GM19467 (cell line): ENCODE data around the gene SEMA5B.

Experiments used
- ATAC-seq: cut with Tn5 transposase; IDR thresholded peaks from one replicate; pipeline ENCODE4 v1.9.1; 2021; ENCODE audit warnings: mild to moderate bottlenecking, moderate library complexity; ENCODE audit not compliant: unreplicated experiment

SEMA5B gene

DNA sequence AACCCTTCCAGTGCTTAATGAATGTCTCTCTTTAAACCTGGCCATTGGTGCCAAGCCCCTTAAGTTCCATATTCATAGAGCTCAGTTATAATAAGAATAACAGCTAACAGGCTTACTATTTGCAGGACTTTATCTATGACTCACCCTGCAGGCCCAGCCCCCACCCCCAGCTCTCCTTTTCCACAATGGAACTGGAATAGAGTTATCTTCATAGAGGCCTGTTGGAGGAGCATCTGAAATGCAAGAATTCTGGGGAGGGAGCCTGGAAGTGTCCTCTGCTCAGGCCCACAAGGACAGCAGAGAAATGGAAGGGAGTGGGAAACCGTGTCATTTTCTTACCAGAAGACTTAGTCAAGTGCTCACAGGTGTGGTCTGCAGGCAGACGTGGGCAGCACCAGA, 52.8 kb downstream of the SEMA5B start:
- no peak for ATAC-seq

DNA sequence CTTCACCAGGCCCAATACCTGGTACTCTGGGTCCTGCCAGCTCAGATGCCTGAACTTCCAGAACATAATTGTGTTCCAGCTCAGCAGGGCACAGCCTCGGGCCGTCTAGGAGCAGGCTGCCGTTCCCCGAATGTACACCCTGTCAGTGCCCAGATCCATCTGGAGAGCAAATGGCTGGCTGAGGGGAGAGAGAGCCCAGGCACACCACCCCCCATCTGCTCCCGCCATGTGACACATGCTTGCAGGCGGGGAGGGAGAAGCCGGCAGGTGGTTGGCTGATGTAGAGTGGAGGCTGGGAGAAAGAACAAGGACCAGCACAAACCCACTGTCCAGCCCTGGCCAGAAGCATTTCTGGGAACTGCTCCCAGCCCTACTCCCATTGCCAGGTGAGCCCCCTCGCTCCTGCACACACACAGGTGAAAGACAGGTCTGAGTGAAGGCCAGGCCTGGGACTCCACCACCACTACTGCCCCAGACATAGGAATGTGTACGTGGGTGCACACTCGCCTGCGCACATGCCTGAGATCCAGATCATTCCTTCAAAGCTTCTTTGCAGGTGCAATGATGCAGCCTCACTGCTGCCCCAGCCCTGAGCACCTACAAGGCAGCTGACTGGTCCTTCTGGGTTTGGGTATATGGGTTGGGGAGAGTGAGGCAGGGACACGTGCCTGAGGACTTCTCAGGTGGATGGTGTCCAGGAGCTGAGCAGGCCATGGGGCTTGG, 53.5 kb downstream of the SEMA5B start:
- no peak for ATAC-seq

DNA sequence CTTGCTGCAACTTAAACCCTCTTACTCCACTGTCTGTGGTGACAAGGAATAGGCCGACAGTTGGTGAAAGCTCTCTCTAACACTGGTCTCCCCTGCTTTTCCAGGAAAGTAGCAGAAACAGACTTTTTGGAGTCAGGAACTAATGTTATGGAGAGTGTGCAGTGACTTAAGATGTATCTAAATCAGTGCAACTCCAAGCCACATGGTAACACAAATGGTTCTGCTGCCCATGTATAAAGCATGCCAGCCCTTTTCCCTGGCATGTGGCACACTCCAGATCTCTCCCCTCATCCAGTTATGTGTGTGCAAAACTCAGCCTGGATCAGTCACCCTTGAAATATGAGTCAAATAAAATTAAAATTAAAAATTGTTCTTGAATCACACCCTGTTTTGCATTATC, 55.4 kb downstream of the SEMA5B start:
- no peak for ATAC-seq

DNA sequence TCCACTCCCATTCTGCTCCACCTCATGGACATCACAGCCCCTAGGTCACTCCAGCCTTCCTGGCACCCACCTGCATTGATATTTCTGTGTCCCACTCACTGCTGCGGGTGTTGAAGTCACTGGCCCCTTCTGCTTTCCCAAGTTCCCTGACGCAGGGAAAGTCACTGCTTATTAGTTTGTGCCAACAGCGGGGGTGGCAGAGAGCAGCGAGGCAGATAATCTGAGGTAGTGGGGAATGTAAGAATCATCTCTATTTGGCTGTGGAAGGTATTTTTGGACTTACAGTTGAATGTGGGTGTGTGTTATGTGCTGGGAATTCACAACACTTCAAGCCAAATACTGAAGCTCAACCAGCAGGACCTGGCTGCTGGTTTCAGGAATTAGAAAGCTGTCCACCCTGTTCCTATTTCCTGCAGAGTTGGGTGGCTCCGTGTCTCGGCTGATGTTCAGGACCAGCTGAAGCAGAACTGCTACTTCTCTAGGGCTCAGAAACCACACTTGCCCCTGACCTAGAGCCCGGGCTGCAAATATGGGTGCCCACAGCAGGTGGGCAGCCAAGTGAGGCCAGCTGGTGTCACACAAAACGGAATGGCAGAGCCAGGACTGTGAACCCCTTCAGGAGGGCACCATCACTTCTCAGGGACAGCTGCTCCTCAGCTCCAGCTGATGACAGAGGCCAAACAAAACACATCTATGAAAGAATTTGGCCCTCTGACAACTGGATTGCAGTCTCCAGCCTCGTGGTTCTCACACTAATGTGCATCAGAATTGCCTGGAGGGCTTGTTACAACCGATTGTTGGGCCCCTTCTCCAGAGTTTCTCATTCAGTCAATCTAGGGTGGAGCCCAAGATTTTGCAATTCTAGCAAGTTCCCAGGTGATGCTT, 57.7 kb downstream of the SEMA5B start:
- ATAC-seq, result no peak

DNA sequence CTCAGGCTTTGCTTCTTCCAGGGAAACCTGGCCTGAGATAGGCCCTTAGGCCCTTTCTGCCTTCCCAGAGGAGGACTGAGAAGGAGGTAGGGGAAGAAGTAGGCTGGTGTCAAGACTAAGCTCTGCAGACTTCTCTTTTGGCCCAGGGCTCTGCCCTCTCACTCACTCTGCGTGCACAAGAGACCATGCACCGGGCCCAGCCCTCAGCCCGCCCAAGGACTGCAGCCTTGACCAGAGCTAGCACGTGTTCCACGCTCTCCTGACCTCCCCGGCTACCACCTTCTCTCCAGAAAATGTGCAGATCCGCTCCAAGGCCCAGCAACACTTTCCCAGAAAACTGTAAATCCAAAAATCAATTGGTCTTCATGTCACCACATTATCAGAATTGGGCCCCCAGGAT, 59.8 kb downstream of the SEMA5B start:
- ATAC-seq, result no peak

DNA sequence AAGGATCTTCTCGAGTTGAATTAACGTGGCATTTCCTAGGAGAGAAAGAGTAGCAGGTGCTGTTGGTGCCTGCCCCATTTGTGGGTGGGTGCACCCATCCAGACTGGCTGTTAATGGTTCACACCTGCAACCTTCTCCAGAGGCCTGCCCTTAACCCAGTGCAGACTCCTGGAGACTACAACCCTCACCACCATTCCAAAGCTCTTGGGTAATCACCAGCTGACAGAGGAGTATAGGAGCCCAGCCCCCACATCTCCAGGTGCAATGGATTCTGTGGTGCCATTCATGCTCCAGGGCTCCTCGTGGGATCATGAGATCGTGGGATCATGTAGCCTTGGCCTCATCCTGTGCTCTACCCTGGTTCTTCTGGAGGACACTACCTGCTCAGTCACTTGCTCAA, 60.2 kb downstream of the SEMA5B start:
- no peak for ATAC-seq

DNA sequence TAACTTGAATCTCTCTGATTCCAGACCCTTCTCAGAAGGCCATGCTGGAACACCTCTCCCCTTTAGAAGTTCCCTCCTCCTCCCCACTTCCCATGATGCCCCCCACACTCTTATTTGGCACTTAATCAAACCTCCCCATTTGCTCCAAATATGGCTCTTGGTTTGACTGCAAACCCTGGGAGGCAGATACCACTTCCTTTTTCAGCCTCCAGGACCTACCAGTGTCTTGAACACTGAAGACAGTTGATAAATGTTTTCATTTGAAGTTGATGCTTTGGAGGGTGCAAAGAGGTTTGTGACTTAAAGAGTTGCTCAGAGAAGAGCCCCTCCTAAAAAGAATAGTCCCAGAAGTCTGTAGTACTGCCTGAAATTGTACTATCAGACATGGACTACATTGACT, 61.5 kb downstream of the SEMA5B start:
- no peak for ATAC-seq

DNA sequence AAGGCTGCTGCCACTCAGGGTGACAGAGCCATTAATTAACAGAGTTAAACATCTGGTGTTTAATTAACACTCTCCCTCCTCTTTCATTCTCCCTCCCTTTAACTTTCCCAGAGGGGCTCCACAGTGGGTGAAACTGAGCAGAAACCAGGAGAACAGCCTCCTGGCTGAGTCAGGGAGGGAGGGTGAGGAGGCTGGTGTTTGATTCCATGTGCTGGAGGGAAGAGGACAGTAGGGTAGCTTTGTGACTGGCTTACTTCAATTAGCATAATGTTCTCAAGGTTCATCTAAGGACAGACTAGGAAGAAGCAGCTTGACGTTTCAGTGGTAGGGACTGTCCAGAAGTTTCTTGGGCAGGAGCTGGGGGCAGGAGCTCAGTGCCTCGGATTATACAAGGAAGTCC, 62.8 kb downstream of the SEMA5B start:
- no peak for ATAC-seq

DNA sequence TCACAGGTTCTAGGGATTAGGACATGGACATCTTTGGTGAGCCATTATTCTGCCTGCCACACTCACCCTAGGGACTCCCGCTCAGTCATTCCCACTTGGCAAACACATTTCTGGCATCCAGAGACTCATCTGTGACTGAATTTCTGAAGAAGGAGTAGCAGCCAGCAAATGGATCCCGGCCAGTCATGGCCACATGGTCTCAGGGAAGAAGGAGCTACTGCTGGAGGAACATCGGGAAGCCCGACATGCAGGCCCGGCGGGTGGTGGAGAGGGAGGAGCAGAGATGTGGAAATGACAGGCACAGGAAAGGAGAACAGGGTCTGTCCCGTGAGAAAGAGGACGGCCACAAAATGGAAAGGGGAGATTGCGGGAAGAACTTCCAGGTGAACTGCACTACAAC, 65.4 kb downstream of the SEMA5B start:
- ATAC-seq, result no peak

DNA sequence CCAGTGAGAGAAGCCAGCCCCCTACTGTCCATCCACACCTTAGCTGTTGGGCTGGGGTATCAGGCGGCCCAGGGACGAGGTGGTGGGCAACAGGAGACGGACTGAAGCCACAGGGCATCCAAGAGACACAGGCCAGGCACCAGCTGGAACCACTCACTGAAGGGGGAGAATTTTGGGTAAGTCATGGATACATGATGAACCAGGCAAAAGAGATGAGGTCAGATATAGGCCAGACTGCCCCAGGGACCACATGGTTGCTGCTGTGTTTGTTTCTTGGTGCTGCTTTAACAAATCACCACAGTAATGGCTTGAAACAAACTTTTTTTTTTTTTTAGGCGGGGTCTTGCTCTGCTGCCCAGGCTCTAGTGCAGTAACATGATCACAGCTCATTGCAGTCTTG, 66.4 kb downstream of the SEMA5B start:
- ATAC-seq, result no peak

DNA sequence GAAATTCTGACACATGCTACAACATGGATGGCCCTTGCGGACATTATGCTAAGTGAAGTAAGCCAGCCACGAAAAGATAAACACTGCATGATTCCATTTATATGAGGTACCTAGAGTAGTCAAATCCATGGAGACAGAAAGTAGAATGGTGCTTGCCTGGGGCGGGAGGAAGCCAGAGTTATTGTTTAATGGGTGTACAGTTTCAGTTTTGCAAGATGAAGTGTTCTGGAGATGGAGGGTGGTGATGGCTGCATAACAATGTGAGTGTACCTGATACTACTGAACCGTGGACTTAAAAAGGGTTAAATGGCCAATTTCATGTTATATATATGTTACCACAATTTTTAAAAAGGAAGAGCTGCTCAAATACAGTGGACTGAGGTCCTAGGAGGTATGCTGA, 66.9 kb downstream of the SEMA5B start:
- no peak for ATAC-seq

DNA sequence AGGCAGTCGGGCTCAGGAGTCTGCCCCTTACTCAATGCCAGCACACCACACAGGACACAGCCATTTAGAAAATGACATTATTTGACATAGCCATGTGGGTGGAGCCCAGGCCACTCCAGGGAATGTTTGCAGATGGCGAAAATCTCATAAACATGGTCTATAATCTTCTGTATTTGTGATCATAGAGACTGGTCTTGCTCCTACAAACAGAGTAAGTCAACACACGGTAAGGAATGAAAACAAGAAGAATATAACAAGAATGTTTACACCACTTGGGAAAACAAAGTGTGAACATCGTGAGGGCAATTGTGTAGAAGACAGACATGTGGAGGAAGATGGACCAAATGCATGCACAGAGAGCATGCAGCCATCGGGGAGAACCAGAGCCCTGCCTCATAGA, 68.2 kb downstream of the SEMA5B start:
- ATAC-seq, result no peak

DNA sequence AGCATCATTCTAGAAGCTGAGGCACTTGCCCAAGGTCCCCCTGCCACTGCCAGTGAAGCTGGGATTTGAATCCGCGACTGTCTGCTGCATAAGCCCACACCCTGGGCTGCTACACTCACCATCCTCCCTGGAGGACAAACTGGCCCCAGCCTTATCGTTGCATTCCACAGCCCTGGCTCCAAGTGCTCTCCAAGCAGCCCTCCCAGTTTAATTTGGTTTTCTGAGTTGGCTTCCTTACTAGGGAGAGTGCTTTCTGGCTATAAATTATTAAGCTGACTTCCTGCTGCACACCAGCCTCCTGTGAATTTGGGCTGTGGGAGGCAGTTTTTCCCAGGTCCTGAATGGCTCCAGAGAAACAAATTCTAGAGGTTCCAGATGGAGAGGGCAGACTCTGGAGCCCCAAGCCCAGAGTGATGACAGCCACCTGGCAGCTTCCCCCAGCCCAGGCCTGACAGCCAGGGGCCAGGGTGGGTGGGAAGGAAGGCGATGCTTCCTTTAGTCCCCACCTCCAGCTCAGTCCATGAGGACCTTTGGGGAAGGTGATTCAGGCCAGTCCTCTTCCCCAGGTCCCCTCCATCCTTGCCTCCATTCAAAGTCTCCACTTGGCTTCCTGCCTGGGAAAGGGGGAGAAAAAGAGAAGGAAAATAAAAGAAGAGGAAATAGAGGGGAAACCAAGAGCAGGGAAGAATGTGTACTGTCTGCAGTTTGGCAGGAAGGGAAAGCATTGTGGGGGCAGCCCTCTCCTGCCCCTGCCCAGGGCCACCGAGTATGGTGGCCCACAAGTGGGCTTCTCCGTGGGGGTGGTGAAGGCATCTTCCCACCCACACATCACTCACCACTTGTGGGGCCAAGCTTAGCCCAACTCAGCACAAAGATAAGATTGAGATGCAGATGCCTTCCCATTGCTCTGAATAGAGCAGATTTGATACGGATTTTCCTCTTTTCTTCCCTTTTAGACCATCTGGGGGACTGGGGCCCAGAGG, 69.6 kb downstream of the SEMA5B start:
- no peak for ATAC-seq

DNA sequence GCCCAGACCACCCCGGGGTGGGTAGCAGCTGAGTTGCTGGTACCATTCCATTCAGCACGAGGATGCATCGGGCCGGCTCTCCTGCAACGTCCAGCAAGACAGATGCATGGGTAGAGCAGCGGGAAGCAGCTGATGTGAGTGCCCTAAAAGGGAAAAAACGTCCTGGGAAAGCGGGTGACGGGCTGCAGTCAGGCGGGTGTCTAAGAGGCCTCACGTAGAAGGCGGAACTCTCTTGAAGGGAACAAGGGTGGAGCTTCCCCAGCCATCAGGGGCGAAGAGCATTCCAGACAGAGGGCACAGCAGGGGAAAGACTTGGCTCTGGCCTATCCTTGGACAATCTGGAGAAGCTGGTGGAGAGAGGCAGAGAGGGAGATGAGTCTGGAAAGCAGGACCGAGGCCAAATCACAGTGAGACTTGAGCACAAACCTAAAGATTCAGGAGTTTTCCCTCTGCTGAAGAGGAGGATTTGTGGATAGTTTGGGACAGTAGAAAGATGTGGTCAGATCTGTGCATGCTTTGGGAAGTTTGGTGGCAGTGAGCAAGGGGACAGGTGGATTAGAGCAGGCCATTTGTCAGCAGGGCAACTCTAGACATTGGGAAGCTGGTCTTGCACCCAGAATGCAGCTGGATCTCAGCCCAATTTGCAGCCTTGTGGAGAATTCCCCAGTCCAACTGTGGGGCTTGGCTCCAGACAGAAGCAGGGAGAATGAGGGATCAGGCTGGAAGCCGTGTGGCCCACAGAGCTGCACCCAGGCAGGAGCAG, 70.7 kb downstream of the SEMA5B start:
- ATAC-seq, result no peak

DNA sequence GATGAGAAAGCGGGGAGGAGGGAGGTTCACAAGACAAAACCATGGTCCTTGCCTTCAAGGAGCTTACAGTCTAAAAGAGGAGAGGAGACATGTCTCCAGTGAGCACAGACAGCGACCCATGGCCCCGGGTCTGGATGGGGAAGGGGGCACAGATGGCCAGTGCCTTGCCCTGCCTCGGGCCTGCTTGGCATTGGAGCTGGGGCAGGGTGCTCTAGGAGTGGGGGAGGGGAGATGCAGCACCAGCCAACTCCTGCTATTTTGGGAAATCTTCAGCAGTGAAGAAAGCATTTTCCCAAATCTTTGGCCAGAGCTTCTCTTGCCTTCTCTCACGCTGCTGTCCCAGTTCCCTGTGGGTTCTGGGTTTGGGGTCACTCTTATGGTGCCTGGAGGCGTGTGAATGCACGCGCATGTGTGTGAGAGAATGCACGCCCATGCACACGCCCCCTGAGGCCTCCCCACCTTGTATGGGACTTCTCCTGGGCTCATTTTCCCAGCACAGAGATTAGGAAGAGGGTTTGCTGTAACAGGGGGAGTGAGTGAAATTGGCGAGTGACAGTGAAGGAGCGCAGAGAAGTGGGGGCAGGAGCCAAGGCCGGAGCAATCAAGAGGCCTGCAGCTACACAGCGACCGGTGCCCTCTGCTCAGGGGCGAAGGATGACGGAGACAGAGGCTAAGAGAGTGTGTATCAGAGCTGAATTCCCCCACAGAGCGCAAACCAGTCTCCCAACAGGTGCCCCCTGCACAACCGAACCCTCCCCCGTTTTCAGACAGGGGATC, 71.5 kb downstream of the SEMA5B start:
- no peak for ATAC-seq

DNA sequence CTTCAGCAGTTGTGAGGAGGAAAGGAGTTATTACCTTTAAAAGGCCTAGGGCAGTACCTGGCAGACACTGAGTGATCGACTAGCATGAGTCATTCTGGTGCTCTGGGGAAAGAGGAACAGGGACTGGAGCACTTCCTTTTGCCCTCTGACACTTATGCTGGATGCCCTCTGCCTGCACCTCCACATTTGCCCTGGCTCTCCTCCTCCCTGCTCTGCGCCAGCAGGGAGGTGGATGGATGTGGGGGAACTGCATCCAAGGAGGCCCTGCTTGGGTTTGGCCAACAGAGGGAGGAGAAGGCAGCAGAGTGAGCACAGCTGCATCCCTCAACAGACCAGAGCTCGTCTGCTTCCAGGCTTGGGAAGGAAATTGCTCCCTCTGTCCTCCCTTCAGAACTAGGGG, 75.0 kb downstream of the SEMA5B start:
- no peak for ATAC-seq

DNA sequence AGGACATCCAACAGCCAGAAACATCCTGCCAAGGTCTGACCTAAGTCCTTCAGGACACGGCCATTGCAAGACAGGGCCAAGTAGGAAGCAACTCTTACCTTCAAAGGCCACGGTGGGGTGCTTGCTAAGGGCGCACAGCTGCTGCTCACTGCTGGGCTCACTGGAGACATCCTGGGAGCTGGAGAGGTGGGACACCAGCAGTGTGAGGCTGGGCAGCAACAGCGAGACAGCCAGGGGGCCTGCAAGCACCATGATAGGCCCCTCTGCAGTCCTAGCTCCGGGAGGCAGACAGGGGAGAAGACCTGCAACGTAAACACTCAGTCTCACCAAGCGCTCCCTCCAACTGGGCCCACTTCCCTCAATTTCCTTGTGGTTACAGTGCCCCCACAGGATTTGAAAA, 79.2 kb downstream of the SEMA5B start:
- ATAC-seq, result no peak

DNA sequence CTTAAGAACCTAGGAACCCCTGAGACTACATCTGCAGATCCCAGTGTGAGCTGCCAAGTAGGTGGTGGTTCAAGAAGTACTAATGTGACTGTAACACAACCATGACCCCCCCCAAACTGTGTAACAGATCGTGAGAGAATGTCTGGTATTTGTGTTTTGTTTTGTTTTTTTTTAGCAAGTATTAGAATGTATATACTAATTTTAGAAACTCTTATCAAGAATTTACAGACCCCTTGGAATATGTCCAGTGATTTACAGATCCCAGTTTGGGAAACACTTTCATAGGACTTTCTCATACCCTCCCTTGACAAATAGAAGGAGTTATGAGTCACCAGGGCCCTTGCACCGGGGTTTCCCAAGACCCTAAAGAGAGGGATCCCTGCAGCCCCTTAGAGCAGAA, 79.8 kb downstream of the SEMA5B start:
- no peak for ATAC-seq

DNA sequence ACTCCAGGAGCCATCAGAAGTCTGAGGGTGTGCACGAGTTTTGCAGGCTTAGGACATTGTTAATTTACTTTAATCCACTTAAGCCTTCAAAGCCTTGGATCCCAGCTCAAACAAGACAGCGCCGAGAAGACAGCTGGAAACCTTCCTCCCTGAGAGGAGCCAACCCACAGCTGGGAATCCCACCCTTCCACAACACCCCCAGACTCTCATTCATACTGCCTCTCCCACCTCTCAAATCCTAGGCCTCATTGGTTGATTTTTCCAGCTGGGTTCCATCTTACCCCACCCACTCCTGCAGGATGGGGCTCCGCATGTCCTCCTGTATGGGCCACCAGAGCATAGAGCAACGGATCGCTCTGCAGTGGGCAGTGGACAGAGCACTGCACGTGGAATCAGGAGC, 80.4 kb downstream of the SEMA5B start:
- ATAC-seq, result no peak

DNA sequence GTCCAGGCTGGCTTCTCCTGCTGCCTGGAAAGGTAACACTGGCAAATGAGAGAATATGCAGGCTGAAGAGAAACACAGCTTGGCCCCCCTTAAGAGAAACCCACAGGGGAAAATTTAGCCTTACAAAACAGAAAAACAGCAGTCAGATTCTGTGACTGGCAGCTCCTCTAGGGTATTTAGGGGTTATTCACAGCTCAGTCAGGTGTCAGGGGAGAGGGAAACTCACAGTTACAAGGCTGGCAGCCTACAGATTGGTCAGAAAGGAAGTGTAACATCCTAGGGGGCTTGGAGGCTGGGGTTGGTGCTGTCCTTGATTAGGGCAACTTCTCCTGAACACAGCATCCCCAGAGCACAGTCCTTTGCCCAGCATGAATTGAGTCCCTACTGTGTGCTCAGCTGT, 81.4 kb downstream of the SEMA5B start:
- no peak for ATAC-seq
